Ishikawa (cell line): ENCODE measurements around the gene HTRA3.

Experiments
- CEBPB ChIP-seq: IDR thresholded peaks from 2 replicates; pipeline ENCODE4 v1.6.1; 2012
- CREB1 ChIP-seq: IDR thresholded peaks from 2 replicates; pipeline ENCODE4 v1.6.1; 2012; ENCODE audit warnings: low read depth
- EGR1 ChIP-seq: IDR thresholded peaks from 2 replicates; pipeline ENCODE4 v1.6.1; 2012
- EP300 ChIP-seq: IDR thresholded peaks from 2 replicates; pipeline ENCODE4 v1.6.1; 2012; ENCODE audit warnings: borderline replicate concordance
- FOXM1 ChIP-seq: IDR thresholded peaks from 2 replicates; pipeline ENCODE4 v1.6.1; 2012; ENCODE audit warnings: low read depth, borderline replicate concordance
- NFIC ChIP-seq: IDR thresholded peaks from 2 replicates; pipeline ENCODE4 v1.6.1; 2012
- RAD21 ChIP-seq: IDR thresholded peaks from 2 replicates; pipeline ENCODE4 v1.6.1; 2012; ENCODE audit warnings: low read depth
- REST ChIP-seq: IDR thresholded peaks from 2 replicates; pipeline ENCODE4 v1.6.1; 2012; ENCODE audit warnings: low read depth, mild to moderate bottlenecking
- TAF1 ChIP-seq: IDR thresholded peaks from 2 replicates; pipeline ENCODE4 v1.6.1; 2012; ENCODE audit warnings: low read depth, mild to moderate bottlenecking
- TCF12 ChIP-seq: IDR thresholded peaks from 2 replicates; pipeline ENCODE4 v1.6.1; 2012; ENCODE audit warnings: low read depth
- TEAD4 ChIP-seq: IDR thresholded peaks from 2 replicates; pipeline ENCODE4 v1.6.1; 2012
- USF1 ChIP-seq: IDR thresholded peaks from 2 replicates; pipeline ENCODE4 v1.6.1; 2012
- YY1 ChIP-seq: IDR thresholded peaks from 2 replicates; pipeline ENCODE4 v1.6.1; 2012; ENCODE audit warnings: low read depth
- ZBTB7A ChIP-seq: IDR thresholded peaks from 2 replicates; pipeline ENCODE4 v1.6.1; 2012; ENCODE audit warnings: low read depth
- TF ChIP-seq, protein P1 (sequence below): IDR thresholded peaks from 2 replicates; pipeline ENCODE4 v1.6.1; 2012

Gene HTRA3

GRCh38 chr4:8282134-8282641, 12.6 kb downstream of the HTRA3 start:
- TF ChIP-seq FOXM1: no peak
- no peak for TF ChIP-seq EGR1
- no peak for TF ChIP-seq NFIC
- no peak for TF ChIP-seq YY1
- TF ChIP-seq REST: no peak
- TF ChIP-seq, protein P1, sequence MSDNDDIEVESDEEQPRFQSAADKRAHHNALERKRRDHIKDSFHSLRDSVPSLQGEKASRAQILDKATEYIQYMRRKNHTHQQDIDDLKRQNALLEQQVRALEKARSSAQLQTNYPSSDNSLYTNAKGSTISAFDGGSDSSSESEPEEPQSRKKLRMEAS: no peak
- no peak for TF ChIP-seq TCF12
- no peak for TF ChIP-seq TEAD4
- TF ChIP-seq ZBTB7A: no peak
- no peak for TF ChIP-seq EP300
- TF ChIP-seq CEBPB: no peak
- TF ChIP-seq CREB1: no peak
- TF ChIP-seq TAF1: no peak
- no peak for TF ChIP-seq RAD21
- TF ChIP-seq USF1: no peak

- TF ChIP-seq EP300 (no peak), ZBTB7A (no peak), CEBPB (no peak), USF1 (no peak), NFIC (no peak), YY1 (no peak), TEAD4 (no peak), REST (no peak), RAD21 (no peak), CREB1 (no peak), EGR1 (no peak), TAF1 (no peak)
- TF ChIP-seq, protein P1: no peak
These were observed 13.2 kb downstream of the HTRA3 start for GRCh38 chr4:8282742-8283141.

- TF ChIP-seq USF1 (no peak), NFIC (no peak), CREB1 (no peak), RAD21 (no peak), ZBTB7A (no peak), TEAD4 (no peak), EGR1 (no peak), YY1 (no peak), EP300 (no peak), TAF1 (no peak), CEBPB (no peak), FOXM1 (no peak), REST (no peak), TCF12 (no peak)
- TF ChIP-seq, protein P1: no peak
These were observed 13.6 kb downstream of the HTRA3 start for GRCh38 chr4:8283161-8283560.

- no peak for TF ChIP-seq REST
- no peak for TF ChIP-seq TCF12
- no peak for TF ChIP-seq TEAD4
- TF ChIP-seq RAD21: no peak
- no peak for TF ChIP-seq EGR1
- no peak for TF ChIP-seq TAF1
- no peak for TF ChIP-seq USF1
- no peak for TF ChIP-seq EP300
- TF ChIP-seq NFIC: no peak
- no peak for TF ChIP-seq YY1
- TF ChIP-seq, protein P1: no peak
- no peak for TF ChIP-seq CREB1
- TF ChIP-seq ZBTB7A: no peak
These were observed 14.1 kb downstream of the HTRA3 start for GRCh38 chr4:8283631-8284121.
